ENCODE measurements around the gene FANCI. TPM values are rescaled to one million over a fixed set of nuclear protein-coding genes. Genes with fewer than 3 reads are reported as not detected.
"Not testable (repeated sequence)": the region's sequence is repeated elsewhere in the genome, so short reads cannot be mapped to it uniquely, and the experiment has no call there.

FANCI gene
- total and polyA plus RNA-seq, 4 donors: 3.2 to 11.9 (median 6.3) TPM

- no peak for ATAC-seq (ENCODE audit: insufficient read depth, low FRiP score)
- peak overlapping the region; percentile 66 for H3K4me3 ChIP-seq
- no peak overlapping the region for H3K27ac ChIP-seq (ENCODE audit: low read depth in 1 of 2, low read length in 1 of 2)
- H3K9ac ChIP-seq (ENCODE audit: insufficient read depth in 1 of 2, low read length in 2 of 2): peak overlapping the region in 1 of 2 donors; percentile 54
- no peaks in the 10 kb centered on the region for H3K9me3 ChIP-seq (ENCODE audit: control insufficient read depth in 4 of 4, insufficient read depth in 3 of 4, low read length in 3 of 4)
- H3K36me3 ChIP-seq (ENCODE audit: control insufficient read depth in 4 of 4, insufficient read depth in 4 of 4, low read length in 4 of 4): peaks cover 0 to 6% (median 2%) of the 10 kb centered on the region in 4 donors
- no peak for DNase-seq
- 0 to 2% methylated on average over 6 of the region's 6 CpGs for WGBS, 2 donors
- TF ChIP-seq CTCF (IDR thresholded peaks at IDR 0.05; ENCODE audit: control extremely low read depth, extremely low read depth): no peak
- no peaks in the 10 kb centered on the region for H3K27me3 ChIP-seq (ENCODE audit: control insufficient read depth in 3 of 3, insufficient read depth in 3 of 3, low read length in 2 of 3)
- peaks cover 0 to 19% (median 2%) of the 10 kb centered on the region in 5 donors for H3K4me1 ChIP-seq (ENCODE audit: control insufficient read depth in 5 of 5, insufficient read depth in 5 of 5, low read length in 5 of 5)
Measured at GRCh38 chr15:89244574-89244903, 760 bp downstream of the FANCI start.

- Histone ChIP-seq H3K27me3 (ENCODE audit: control insufficient read depth in 3 of 3, insufficient read depth in 3 of 3, low read length in 2 of 3) (no peaks in the 10 kb centered on the region), H3K36me3 (ENCODE audit: control insufficient read depth in 4 of 4, insufficient read depth in 4 of 4, low read length in 4 of 4) (peaks cover 0 to 8% (median 3%) of the 10 kb centered on the region in 4 donors), H3K9ac (ENCODE audit: insufficient read depth in 1 of 2, low read length in 2 of 2) (peak overlapping the region in 1 of 2 donors; percentile 16), H3K27ac (ENCODE audit: low read depth in 1 of 2, low read length in 1 of 2) (no peak overlapping the region), H3K4me1 (ENCODE audit: control insufficient read depth in 5 of 5, insufficient read depth in 5 of 5, low read length in 5 of 5) (peaks cover 0 to 19% (median 2%) of the 10 kb centered on the region in 5 donors), H3K9me3 (ENCODE audit: control insufficient read depth in 4 of 4, insufficient read depth in 3 of 4, low read length in 3 of 4) (no peaks in the 10 kb centered on the region), H3K4me3 (no peak overlapping the region)
- ATAC-seq (ENCODE audit: insufficient read depth, low FRiP score): no peak
- TF ChIP-seq CTCF (IDR thresholded peaks at IDR 0.05; ENCODE audit: control extremely low read depth, extremely low read depth): no peak
- 69 to 76% methylated on average over 2 of the region's 2 CpGs for WGBS, 2 donors
- no peak for DNase-seq
Measured at GRCh38 chr15:89247446-89247845, 3.7 kb downstream of the FANCI start.

DNA sequence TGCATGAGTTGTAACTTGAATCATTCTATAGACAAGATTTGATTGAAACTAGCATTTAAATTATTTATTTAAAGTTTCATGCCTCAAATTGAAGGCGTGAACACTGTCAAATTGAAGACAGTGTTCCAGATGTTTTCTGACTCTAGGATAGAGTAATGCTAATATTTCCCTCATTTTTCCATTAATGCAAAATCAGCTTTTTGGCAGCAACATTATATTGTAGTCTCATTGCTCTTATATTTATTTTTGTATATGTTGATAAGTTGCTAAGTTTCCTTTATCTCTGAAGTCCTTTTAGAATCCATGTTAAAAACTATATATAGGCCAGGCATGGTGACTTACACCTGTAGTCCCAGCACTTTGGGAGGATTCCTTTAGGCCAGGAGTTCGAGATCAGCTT, 4.8 kb downstream of the FANCI start:
- Histone ChIP-seq H3K4me1 (ENCODE audit: control insufficient read depth in 5 of 5, insufficient read depth in 5 of 5, low read length in 5 of 5) (peaks cover 0 to 12% (median 2%) of the 10 kb centered on the region in 5 donors), H3K4me3 (no peak overlapping the region), H3K27me3 (ENCODE audit: control insufficient read depth in 3 of 3, insufficient read depth in 3 of 3, low read length in 2 of 3) (no peaks in the 10 kb centered on the region), H3K27ac (ENCODE audit: low read depth in 1 of 2, low read length in 1 of 2) (no peak overlapping the region), H3K36me3 (ENCODE audit: control insufficient read depth in 4 of 4, insufficient read depth in 4 of 4, low read length in 4 of 4) (peaks cover 0 to 8% (median 3%) of the 10 kb centered on the region in 4 donors), H3K9me3 (ENCODE audit: control insufficient read depth in 4 of 4, insufficient read depth in 3 of 4, low read length in 3 of 4) (no peaks in the 10 kb centered on the region), H3K9ac (ENCODE audit: insufficient read depth in 1 of 2, low read length in 2 of 2) (no peak overlapping the region)
- ATAC-seq (ENCODE audit: insufficient read depth, low FRiP score) (no peak), DNase-seq (no peak)
- TF ChIP-seq CTCF (IDR thresholded peaks at IDR 0.05; ENCODE audit: control extremely low read depth, extremely low read depth): no peak
- 89 to 98% methylated on average over 2 of the region's 2 CpGs for WGBS, 2 donors

DNA sequence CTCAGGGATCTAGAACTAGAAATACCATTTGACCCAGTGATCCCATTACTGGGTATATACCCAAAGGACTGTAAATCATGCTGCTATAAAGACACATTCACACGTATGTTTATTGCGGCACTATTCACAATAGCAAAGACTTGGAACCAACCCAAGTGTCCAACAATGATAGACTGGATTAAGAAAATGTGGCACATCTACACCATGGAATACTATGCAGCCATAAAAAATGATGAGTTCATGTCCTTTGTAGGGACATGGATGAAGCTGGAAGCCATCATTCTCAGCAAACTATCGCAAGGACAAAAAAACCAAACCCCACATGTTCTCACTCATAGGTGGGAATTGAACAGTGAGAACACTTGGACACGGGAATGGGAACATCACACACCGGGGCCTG, 6.4 kb downstream of the FANCI start:
- not testable (repeated sequence) for H3K9me3 ChIP-seq (ENCODE audit: control insufficient read depth in 4 of 4, insufficient read depth in 3 of 4, low read length in 3 of 4); H3K4me1 ChIP-seq (ENCODE audit: control insufficient read depth in 5 of 5, insufficient read depth in 5 of 5, low read length in 5 of 5); H3K9ac ChIP-seq (ENCODE audit: insufficient read depth in 1 of 2, low read length in 2 of 2); H3K27me3 ChIP-seq (ENCODE audit: control insufficient read depth in 3 of 3, insufficient read depth in 3 of 3, low read length in 2 of 3); H3K4me3 ChIP-seq; DNase-seq; ATAC-seq (ENCODE audit: insufficient read depth, low FRiP score); H3K27ac ChIP-seq (ENCODE audit: low read depth in 1 of 2, low read length in 1 of 2)
- peaks cover 0 to 12% (median 6%) of the 10 kb centered on the region in 4 donors for H3K36me3 ChIP-seq (ENCODE audit: control insufficient read depth in 4 of 4, insufficient read depth in 4 of 4, low read length in 4 of 4)
- WGBS, 2 donors: 88 to 92% methylated on average over 5 of the region's 5 CpGs

- not testable (repeated sequence) for H3K27me3 ChIP-seq (ENCODE audit: control insufficient read depth in 3 of 3, insufficient read depth in 3 of 3, low read length in 2 of 3); H3K27ac ChIP-seq (ENCODE audit: low read depth in 1 of 2, low read length in 1 of 2); ATAC-seq (ENCODE audit: insufficient read depth, low FRiP score); H3K9ac ChIP-seq (ENCODE audit: insufficient read depth in 1 of 2, low read length in 2 of 2); H3K4me1 ChIP-seq (ENCODE audit: control insufficient read depth in 5 of 5, insufficient read depth in 5 of 5, low read length in 5 of 5); DNase-seq; H3K9me3 ChIP-seq (ENCODE audit: control insufficient read depth in 4 of 4, insufficient read depth in 3 of 4, low read length in 3 of 4); H3K36me3 ChIP-seq (ENCODE audit: control insufficient read depth in 4 of 4, insufficient read depth in 4 of 4, low read length in 4 of 4); H3K4me3 ChIP-seq
- WGBS, 2 donors: 93 to 97% methylated on average over 4 of the region's 4 CpGs
Measured at GRCh38 chr15:89277281-89277680, 33.5 kb downstream of the FANCI start.

Data from lung (tissue), 12 donors.